Left hindlimb (tissue), 1 donor: ENCODE results near the gene GTF2E1.
A peak's percentile ranks its signal among the peaks of the same experiment; 100 is the strongest.
"Not testable (repeated sequence)": the region's sequence is repeated elsewhere in the genome, so short reads cannot be mapped to it uniquely, and the experiment has no call there.

ENCODE experiments used
- DNase-seq: peaks from one replicate; pipeline ENCODE4 v3.0.0-alpha.2; 2018

GTF2E1 gene

GRCh38 chr3:120756061-120756460 lies 13.5 kb downstream of the GTF2E1 start:
- DNase-seq = no peak

- not testable (repeated sequence) for DNase-seq
Observed at GRCh38 chr3:120758551-120758950, 16.0 kb downstream of the GTF2E1 start.

GRCh38 chr3:120762615-120763014 lies 20.1 kb downstream of the GTF2E1 start:
- DNase-seq = no peak

- no peak for DNase-seq
Observed at GRCh38 chr3:120763601-120764000, 21.1 kb downstream of the GTF2E1 start.

GRCh38 chr3:120764206-120764605 lies 21.7 kb downstream of the GTF2E1 start:
- DNase-seq = no peak

- no peak for DNase-seq
Observed at GRCh38 chr3:120765830-120766493, 23.4 kb downstream of the GTF2E1 start.

- DNase-seq = no peak
Observed at GRCh38 chr3:120766576-120766975, 24.0 kb downstream of the GTF2E1 start.

GRCh38 chr3:120767106-120767505 lies 24.6 kb downstream of the GTF2E1 start:
- DNase-seq = no peak

- no peak for DNase-seq
Observed at GRCh38 chr3:120769436-120769835, 26.9 kb downstream of the GTF2E1 start.

GRCh38 chr3:120770891-120771290 lies 28.3 kb downstream of the GTF2E1 start:
- no peak for DNase-seq

- DNase-seq = no peak
Observed at GRCh38 chr3:120772081-120772480, 29.5 kb downstream of the GTF2E1 start.

GRCh38 chr3:120773932-120774331 lies 31.4 kb downstream of the GTF2E1 start:
- no peak for DNase-seq

- DNase-seq = no peak
Observed at GRCh38 chr3:120775411-120775810, 32.9 kb downstream of the GTF2E1 start.

- no peak for DNase-seq
Observed at GRCh38 chr3:120778776-120779175, 36.2 kb downstream of the GTF2E1 start.

- DNase-seq = no peak
Observed at GRCh38 chr3:120780977-120781376, 38.4 kb downstream of the GTF2E1 start.

- not testable (repeated sequence) for DNase-seq
Observed at GRCh38 chr3:120785832-120786231, 43.3 kb downstream of the GTF2E1 start.

GRCh38 chr3:120791010-120791409 lies 48.5 kb downstream of the GTF2E1 start:
- DNase-seq = no peak

GRCh38 chr3:120791913-120792312 lies 49.4 kb downstream of the GTF2E1 start:
- DNase-seq = no peak

- DNase-seq = no peak
Observed at GRCh38 chr3:120793601-120794000, 51.1 kb downstream of the GTF2E1 start.

- peak; percentile 62 for DNase-seq
Observed at GRCh38 chr3:120795017-120795648, 52.6 kb downstream of the GTF2E1 start.

GRCh38 chr3:120795959-120796358 lies 53.4 kb downstream of the GTF2E1 start:
- DNase-seq = no peak

GRCh38 chr3:120796976-120797375 lies 54.4 kb downstream of the GTF2E1 start:
- DNase-seq = no peak

- no peak for DNase-seq
Observed at GRCh38 chr3:120797857-120798256, 55.3 kb downstream of the GTF2E1 start.

GRCh38 chr3:120798346-120798745 lies 55.8 kb downstream of the GTF2E1 start:
- DNase-seq = no peak

- DNase-seq = no peak
Observed at GRCh38 chr3:120800625-120801024, 58.1 kb downstream of the GTF2E1 start.
